NOMO-1 (cell line): ENCODE data around the gene NRDC.

Source experiments
- DNase-seq, 2 experiments: peaks; one replicate each; lab custom pipeline; 2025; ENCODE audit not compliant: unreplicated experiment in 2 of 2; lab: John Stamatoyannopoulos, UW

NRDC gene

DNA sequence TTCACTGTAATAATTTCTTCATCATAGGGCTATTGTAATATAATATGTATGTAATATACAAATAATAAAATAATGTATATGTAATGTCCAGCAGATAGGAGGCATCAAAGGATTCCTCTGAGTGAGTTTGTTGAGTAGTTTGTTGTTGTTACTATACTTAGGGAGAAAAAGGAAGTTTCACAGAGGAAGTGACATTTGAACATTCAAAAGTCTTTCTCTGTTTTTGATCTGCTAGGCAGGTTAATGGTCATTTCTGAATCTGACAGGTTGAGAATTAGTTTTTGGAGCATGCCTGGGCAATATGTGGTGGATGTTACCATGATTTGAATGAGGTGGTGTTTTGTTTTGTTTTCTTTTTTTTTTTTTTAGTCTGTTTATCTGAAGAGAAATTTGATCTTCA, 102.1 kb downstream of the NRDC start:
- DNase-seq = peak in 1 of 2 experiments; percentile 55

DNA sequence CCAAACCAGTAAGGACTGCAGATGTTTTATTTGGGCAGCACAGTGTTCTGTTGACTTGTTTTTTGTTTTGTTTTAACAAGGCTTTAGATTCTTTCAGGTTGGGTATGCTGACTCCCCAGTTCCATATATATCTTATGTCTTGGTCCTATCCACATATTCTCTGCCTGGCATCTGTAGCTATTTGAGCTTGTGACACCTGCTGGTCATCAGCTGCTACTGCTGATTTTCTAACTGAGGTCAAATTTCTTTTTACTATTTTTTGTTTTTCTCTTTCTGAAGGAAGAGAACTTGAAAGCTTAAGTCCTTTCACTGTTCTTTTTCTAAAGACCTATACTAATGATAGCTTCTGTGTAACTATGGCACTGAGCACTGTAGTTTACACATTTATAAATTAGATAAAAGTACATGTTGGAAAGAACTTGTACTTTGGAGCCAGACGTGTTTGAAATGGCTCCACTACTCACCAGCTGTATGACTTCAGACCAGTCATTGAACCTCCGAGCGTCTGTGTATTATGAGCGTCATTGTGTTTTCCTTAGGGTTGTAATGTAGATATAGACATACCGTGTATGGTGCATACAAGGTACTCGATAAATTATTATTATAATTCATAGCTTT, 109.4 kb downstream of the NRDC start:
- DNase-seq = peak in 1 of 2 experiments; percentile 42

DNA sequence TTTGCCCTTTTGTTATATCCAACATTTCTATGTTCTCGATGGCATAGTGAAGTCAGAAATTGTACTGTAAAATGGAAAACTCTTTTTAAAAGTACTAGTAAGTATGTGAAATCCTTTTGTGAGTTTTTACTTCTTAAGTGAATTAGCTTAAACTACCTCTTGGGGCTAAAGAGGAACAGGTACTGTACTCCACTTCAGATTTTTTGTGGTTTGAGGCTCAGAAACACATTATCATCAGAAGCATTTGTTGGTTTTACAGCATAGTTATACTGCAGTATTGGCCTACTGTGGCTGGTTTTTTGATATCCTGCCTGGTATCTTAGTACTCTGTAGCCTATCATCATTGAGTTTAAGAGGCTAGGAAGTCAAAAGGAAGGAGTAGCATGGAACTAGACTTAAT, 117.2 kb downstream of the NRDC start:
- DNase-seq = no peak

DNA sequence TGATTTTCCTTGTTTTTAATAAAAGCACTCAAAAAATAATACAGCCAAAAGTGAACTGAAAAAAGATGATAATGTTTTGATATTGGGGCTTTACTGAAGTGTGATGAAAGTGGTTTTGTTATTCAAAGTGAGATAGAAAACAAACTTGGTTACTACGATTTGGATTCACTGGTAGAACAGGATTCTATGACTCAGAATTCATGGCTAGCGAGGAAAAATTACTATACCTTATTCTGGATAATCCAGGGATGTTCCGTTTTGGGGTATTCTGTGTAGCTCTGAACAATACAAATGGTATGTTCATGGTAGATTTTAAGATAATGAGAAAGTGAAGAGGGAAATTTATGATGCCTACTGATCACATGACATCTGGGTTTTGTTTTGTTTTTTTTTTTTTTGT, 117.7 kb downstream of the NRDC start:
- DNase-seq = no peak

DNA sequence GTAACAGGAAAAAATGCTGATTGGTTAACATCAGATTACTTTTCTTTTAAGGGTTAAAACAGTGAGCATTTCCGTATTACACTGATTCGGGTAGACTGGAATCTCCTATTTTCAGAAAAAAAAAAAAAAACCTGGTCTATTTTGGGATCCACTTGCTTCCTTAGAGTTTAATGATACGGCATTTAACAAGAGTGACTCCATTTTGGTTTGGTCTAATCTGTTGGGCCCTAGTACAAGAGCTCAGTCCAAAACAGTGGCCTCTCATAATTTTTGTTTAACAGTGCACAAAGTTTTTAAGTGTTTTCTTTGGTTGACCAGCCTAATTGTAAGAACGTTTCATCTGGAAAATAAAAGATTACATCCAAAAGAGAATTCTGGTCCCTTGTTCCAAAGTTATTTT, 120.2 kb downstream of the NRDC start:
- DNase-seq = no peak

DNA sequence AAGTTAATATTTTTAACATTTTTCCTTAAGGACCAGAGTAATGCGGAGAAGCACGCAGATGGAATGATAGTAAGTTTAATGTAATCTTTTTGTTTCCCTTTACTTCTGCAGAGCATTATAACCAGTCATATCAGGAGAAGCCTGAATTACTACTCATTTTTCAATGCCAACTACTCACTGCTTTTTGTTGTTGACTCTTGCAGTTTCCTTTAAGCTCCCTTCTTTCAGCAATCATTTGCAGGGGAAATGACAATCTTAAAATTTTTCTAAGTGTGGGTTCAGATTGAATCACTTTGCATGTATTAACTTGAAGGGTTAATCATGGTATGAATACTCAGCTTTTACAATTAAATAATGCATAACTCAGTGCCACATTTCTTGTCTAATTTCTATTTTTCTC, 122.2 kb downstream of the NRDC start:
- no peak for DNase-seq

DNA sequence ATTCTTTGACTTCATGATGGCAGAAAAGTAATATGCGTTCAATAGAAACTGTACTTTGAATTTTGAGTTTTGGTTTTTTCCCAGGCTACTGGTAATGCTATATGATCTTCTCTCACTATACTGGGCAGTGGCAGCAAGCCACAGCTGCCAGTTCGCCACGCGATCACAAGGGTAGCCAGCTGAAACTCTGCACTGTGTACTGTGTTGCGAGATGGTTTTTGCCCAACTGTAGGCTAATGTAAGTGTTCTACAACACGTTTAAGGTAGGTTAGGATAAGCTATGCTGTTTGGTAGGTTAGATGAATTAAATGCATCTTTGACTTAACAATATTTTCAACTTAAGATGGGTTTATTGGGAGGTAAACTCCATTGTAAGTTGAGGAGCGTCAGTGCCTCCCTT, 123.1 kb downstream of the NRDC start:
- DNase-seq = no peak

DNA sequence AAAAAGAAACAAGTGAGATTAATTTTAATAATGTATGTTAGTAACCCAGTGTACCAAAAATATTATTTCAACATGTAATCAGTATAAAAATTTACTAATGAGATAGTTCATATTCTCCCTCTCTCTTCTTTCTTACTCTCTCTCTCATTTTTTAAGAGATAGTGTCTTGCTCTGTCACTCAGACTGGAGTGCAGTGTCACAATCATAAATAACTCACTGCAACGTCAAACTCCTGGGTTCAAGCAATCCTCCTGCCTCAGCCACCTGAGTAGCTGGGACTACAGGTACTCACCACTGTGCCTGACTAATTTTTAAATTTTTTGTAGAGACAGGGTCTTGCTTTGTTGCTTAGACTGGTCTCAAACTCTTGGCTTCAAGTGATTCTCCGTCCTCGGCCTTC, 123.9 kb downstream of the NRDC start:
- DNase-seq = no peak

DNA sequence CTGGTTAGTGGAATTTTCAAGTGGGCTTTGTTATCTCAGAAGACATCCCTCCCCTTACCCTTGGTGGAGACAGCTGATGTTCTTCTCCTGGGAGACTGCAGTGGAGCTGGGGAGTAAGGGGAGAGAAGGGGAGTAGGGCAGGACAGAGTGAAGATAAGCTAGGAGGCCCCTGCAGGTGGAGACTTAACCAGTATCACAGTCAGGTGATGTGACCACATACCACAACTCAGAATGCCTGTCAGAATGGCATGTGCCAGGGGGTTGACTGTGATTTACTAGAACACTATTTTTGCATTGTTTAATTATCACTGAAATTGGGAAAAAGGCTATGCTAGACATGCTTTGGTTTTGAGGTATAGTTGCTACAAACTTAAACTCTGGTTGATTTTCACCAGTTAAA, 124.6 kb downstream of the NRDC start:
- no peak for DNase-seq

DNA sequence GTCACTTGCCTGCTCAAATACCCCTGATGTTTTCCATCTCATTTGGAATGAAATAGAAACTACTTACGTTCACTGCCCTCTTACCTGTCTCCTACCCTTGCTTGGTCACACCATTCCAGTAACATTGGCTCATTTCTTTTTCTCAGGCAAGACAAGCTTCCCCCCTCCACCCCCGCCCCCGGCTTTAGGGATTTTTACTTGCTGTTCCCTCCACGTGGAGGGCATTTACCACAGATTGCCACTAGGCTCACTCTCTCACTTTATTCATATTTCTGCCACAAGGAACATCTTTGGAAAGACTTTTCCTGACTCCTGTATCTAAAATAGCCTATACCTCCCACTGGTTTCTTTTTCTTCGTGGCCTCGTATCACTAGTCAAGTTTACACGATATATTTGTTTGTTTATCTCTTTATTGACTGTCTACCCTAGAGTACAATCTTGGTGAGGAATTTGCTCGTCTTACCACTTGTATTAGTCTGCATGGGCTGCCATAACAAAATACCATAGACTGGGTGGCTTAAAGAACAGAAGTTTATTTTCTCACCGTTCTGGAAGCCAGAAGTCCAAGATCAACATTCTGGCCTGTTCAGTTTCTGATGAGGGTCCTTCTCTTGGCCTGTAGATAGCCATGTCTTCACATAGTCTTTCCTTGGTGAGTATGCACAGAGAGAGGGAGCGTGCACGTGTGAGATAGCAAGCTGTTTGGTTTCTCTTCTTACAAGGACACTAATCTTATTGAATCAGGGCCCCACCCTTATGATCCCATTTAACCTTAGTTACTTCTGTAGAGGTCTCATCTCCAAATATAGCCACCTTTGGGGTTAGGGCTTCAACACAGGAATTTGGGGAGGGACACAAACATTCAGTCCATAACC, 126.2 kb downstream of the NRDC start:
- DNase-seq = no peak

DNA sequence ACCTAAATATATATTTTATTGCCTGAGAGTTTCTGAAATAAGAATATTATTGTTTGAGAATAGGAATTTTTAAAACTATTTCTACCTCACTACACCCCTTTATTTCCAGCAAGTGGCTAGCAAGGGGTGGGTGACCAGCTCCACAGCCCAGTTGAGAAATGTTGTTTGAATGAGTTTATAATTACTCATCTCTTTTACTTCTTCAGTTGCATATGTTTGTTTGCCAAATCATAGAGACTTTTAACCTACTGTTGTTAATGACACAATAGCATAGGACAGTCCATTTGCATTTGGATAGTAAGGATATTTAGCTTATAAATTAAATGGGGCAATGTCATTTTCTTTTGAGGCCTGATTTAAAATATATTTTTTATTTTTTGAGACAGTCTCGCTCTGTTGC, 127.8 kb downstream of the NRDC start:
- no peak for DNase-seq

DNA sequence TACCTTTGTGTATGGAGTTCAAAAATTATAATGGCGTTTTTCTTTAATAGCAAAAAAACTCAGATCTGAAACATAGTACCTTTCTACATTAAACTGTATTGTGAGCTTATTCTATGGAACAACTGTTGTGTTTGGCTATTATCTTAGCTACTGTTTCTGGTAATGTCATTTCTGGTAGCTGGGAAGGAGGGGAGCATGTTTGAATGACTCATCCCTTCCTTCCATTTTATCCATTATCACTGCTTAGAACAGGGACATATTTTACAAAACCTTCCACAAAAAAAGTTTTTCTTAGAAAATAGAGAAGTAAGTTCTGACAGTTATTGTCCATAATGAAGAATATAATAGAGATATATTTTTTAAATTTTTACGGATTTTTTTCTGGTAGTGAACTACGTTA, 128.3 kb downstream of the NRDC start:
- DNase-seq = no peak

DNA sequence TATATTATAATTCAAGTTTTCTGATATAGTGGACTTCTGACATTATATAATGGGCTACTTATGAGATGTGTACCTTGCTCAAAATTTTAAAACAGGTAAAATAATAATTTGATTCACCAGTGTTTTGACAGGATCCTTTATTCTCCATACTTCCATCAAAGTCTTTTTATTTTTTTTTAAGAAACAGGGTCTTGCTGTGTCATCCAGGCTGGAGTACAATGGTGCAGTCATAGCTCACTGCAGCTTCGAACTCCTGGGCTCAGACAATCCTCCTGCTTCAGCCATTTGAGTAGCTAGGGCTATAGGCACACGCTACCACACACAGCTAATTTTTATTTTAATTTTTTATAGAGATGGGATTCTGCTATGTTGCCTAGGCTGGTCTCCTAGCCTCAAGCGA, 129.4 kb downstream of the NRDC start:
- no peak for DNase-seq

DNA sequence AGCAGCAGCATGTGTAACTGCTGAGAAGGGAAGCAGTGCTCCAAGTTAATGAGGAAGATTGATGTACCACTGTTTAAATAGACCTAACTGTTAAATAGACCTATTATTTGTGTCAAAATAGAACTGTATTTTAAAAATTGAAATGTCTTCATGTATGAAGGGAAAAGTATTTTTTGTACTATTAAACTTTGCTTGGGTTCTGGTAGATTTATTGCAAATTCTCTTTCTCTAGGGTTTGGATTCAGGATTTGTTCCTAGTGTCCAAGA, 133.3 kb downstream of the NRDC start:
- no peak for DNase-seq

DNA sequence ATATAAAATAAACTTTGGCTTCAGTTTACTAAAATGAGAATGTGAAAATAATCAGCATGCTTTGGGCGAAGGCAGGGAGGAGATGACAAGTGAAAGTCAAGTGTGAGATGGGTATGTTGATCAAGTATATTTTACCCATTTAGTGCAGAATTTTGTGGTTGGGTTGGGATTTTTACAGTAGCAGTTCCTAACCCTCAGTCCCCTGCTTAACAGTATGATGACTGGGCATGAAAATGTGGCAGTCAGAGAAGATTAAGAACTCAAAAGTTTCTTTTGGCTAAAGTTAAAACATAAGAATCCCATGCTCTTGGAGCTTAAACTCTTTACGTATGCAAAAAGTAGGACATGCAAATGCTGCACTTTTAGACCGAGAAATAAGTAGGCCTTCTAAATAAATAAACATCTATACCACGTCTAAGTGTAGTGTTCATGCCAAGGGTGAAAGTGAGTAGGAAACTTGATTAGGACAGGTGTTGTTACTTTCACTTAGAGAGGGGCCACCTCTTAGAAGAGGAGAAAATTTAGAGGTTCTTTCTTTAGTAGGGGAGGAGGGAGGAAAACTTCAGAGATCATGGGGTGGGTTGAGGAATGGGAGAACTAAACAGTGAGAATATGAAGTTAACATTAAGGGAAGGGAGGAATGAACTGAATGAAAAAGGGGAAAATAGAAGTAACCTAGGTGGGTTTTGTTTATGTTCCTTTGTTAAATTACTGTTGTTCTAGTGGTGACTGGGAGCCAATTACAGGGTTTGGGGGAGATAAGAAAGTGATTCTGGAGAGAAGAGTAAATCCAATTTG, 133.8 kb downstream of the NRDC start:
- no peak for DNase-seq

DNA sequence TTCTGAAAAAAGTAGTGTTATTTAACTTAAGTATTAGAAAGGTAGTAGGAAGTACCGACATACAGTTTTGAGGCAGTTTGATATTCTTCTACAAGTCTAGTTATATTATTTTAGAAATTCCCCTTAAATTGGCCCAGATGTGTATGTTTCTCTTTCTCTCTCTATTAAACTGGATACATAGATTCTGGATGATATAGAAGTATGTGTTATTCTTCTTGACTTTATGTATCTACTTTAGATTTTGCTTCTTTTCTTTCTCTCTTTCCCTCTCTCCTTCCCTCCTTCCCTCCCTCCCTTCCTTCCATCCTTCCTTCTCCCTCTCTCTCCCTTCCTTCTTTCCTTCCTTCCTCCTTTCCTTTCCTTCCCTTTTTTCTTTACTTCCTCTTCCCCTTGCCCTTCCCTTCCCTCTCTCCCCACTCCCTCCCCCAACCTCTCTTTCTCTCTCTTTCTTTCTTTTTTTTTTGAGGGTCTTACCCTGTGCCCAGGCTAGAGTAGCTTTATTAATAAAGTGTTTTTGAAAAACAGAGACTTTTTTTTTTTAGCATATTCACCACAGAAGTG, 137.3 kb downstream of the NRDC start:
- no peak for DNase-seq

DNA sequence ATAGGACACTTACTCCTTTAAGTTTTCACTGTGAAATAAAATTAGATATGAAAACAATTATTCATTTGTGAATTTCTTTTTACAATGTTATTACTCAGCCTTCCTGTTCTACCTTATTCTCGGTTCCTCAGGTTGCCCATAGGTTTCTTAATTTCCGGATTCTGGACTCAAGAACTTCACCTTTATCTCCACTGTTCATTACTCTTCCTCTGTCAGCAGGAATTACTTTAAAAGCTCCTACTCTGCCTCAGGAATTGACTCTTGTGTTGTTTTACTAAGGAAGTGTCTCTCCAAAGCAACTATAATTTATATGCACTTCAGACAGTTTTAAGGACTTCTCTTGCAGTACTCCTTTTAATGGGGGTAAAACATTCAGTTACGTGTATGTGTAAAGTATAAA, 137.9 kb downstream of the NRDC start:
- DNase-seq = no peak
